Right lobe of liver (tissue), 6 donors: ENCODE results near the gene HPX. TPM values are rescaled to one million over a fixed set of nuclear protein-coding genes. Genes with fewer than 3 reads are reported as not detected.

ENCODE experiments used
- ATAC-seq, 4 donors: fragments of 200-7000 bp; cut with Tn5 transposase; one replicate each; pipeline ENCODE4 v1.9.1; 2020; ENCODE audit warnings: mild to moderate bottlenecking in 4 of 4, moderate library complexity in 4 of 4
- DNase-seq, 3 donors: peaks; one replicate each; pipeline ENCODE4 v3.0.0-alpha.2; 2020
- H3K27ac ChIP-seq, 3 donors: fragments of 200-600 bp; one replicate each; pipeline ENCODE4 v1.8.0; 2022
- H3K27me3 ChIP-seq, 2 donors: fragments of 200-600 bp; one replicate each; pipeline ENCODE4 v1.8.0; 2022
- H3K36me3 ChIP-seq, 4 donors: fragments of 200-600 bp; sonication (generic) in 1 of 4; one replicate each; pipeline versions ENCODE4 v1.5.1 to v1.8.0; 2017 to 2022; ENCODE audit warnings: control low read depth in 1 of 4
- H3K4me1 ChIP-seq, 4 donors: fragments of 200-600 bp; sonication (generic) in 1 of 4; one replicate each; pipeline versions ENCODE4 v1.5.1 to v1.8.0; 2017 to 2022; ENCODE audit warnings: control low read depth in 1 of 4
- H3K4me3 ChIP-seq, 3 donors: fragments of 200-600 bp; one replicate each; pipeline ENCODE4 v1.8.0; 2022
- H3K9me3 ChIP-seq, 4 donors: fragments of 200-600 bp; sonication (generic) in 1 of 4; one replicate each; pipeline versions ENCODE4 v1.5.1 to v1.8.0; 2017 to 2022; ENCODE audit warnings: control low read depth in 1 of 4
- CTCF ChIP-seq, 4 donors: fragments of 200-600 bp in 3 of 4; fragments of 450-650 bp in 1 of 4; IDR thresholded peaks; one replicate each; pipeline versions ENCODE4 v1.5.1 to v1.8.0; 2016 to 2022; ENCODE audit warnings: antibody characterized with exemption in 4 of 4, mild to moderate bottlenecking in 2 of 4
- POLR2A ChIP-seq: fragments of 450-650 bp; IDR thresholded peaks from one replicate; pipeline ENCODE4 v1.6.1; 2017; ENCODE audit warnings: antibody characterized with exemption, mild to moderate bottlenecking
- WGBS: methylation state at CpG from one replicate; pipeline ENCODE4 v1.1.6; 2018; ENCODE audit warnings: low coverage, low lambda C conversion rate; ENCODE audit not compliant: insufficient coverage; ENCODE audit errors: missing lambda C conversion rate; 5-methylcytosine and 5-hydroxymethylcytosine counted together
- intact Hi-C, 2 donors: fragments of 100-400 bp; cut with DNase I; formaldehyde crosslinking; loops; one replicate each; pipeline versions ENCODE4 v1.11.2 to v1.14.1; 2022
- total RNA-seq, 6 experiments: library from RNA; depleted of rRNA in 2 of 6; stranded (reverse); fragments of >200 nt in 2 of 6; fragmentation: NEBNext Ultra II Directional in 3 of 6; extraction: Animal tissue kit (Norgen Biotek cat#: 25700) in 3 of 6; gene quantifications; one replicate each; pipeline versions ENCODE4 v1.1.0 to v1.2.4, GENCODE V29; 2016 to 2023
- donor health status: DM: no; HTN: yes; CAD: no.
- donor health status: DM: no; HTN: no; CAD: no.
- donor health status: DM: no; HTN: no; CAD: no.
- donor health status: DM: no; HTN: yes; CAD: no.
- donor health status: DM: no; HTN: yes; CAD: no.

The HPX gene
- total RNA-seq, 6 experiments from 2014 or later = 3,555 to 5,250 (median 4,456) TPM

GRCh38 chr11:6419009-6419631 is 21.7 kb downstream of the HPX start, which contains the start of gene APBB1:
TSS of gene APBB1 (minus strand) at chr11:6419094. CDS start at chr11:6411347, 7,747 bp downstream.
- intact Hi-C loops = no loop called here
- TF ChIP-seq POLR2A = peak; percentile 27
- peak in 3 of 4 donors; percentile 14 to 15 (median 15) for TF ChIP-seq CTCF (IDR thresholded peaks at IDR 0.05)
- H3K9me3 ChIP-seq = no peaks in the 10 kb centered on the region
- H3K27me3 ChIP-seq = no peaks in the 10 kb centered on the region
- 0% methylated on average over 7 of the region's 75 CpGs for WGBS
- peaks cover 0 to 8% (median 3%) of the 10 kb centered on the region in 4 donors for H3K4me1 ChIP-seq
- H3K4me3 ChIP-seq = peak within 1 kb of the TSS; percentile 82 to 91 (median 83)
- ATAC-seq (peak; percentile 79 to 92 (median 84)), DNase-seq (peak in 2 of 3 donors; percentile 57 to 65)
- H3K36me3 ChIP-seq = no peaks in the 10 kb centered on the region
- peak within 1 kb of the TSS; percentile 57 to 76 (median 62) for H3K27ac ChIP-seq

GRCh38 chr11:6418557-6419008 is 22.2 kb downstream of the HPX start:
- intact Hi-C loops = no loop called here

GRCh38 chr11:6417907-6418556 is 22.8 kb downstream of the HPX start:
- Histone ChIP-seq H3K4me3 (peak overlapping the region; percentile 82 to 91 (median 83)), H3K4me1 (peaks cover 0 to 8% (median 3%) of the 10 kb centered on the region in 4 donors), H3K27ac (peak overlapping the region in 2 of 3 donors; percentile 62 to 76), H3K36me3 (no peaks in the 10 kb centered on the region), H3K27me3 (no peaks in the 10 kb centered on the region), H3K9me3 (no peaks in the 10 kb centered on the region)
- WGBS = 49% methylated on average over 6 of the region's 7 CpGs
- intact Hi-C loops = no loop called here
- TF ChIP-seq POLR2A = no peak
- no peak for TF ChIP-seq CTCF (IDR thresholded peaks at IDR 0.05)
- peak in 1 of 4 donors; percentile 25 for ATAC-seq
- DNase-seq = no peak

More at GRCh38 chr11:6418557-6419008, 22.2 kb downstream of the HPX start:
- Histone ChIP-seq H3K27ac (peak overlapping the region; percentile 57 to 76 (median 62)), H3K27me3 (no peaks in the 10 kb centered on the region), H3K4me1 (peaks cover 0 to 8% (median 3%) of the 10 kb centered on the region in 4 donors), H3K4me3 (peak overlapping the region; percentile 82 to 91 (median 83)), H3K36me3 (no peaks in the 10 kb centered on the region), H3K9me3 (no peaks in the 10 kb centered on the region)
- TF ChIP-seq CTCF (IDR thresholded peaks at IDR 0.05) (no peak), POLR2A (no peak)
- peak; percentile 7 to 17 (median 9) for ATAC-seq
- 0% methylated on average over 1 of the region's 38 CpGs for WGBS
- no peak for DNase-seq

- TF ChIP-seq CTCF (IDR thresholded peaks at IDR 0.05) = no peak
- TF ChIP-seq POLR2A = no peak
- no peak for DNase-seq
- Histone ChIP-seq H3K9me3 (no peaks in the 10 kb centered on the region), H3K4me3 (no peak overlapping the region), H3K36me3 (no peaks in the 10 kb centered on the region), H3K27ac (no peak overlapping the region), H3K27me3 (no peaks in the 10 kb centered on the region), H3K4me1 (peaks cover 0 to 8% (median 3%) of the 10 kb centered on the region in 4 donors)
- ATAC-seq = no peak
- intact Hi-C loops = no loop called here
- 87% methylated on average over 6 of the region's 6 CpGs for WGBS
Measured at GRCh38 chr11:6415797-6416196, 25.0 kb downstream of the HPX start.
